Stimulated activated CD4-positive, alpha-beta T cell treated with anti-CD3 and anti-CD28 coated beads, Interleukin-1b, Interleukin-23, amount 100 ng/mL, for 4 hours (primary cell): ENCODE data around the gene DIPK1B.

ENCODE experiments used
- DNase-seq, 2 donors: peaks; one replicate each; pipeline ENCODE4 v3.0.0-alpha.2; 2020; ENCODE audit warnings: low read depth in 2 of 2

DIPK1B gene

DNA sequence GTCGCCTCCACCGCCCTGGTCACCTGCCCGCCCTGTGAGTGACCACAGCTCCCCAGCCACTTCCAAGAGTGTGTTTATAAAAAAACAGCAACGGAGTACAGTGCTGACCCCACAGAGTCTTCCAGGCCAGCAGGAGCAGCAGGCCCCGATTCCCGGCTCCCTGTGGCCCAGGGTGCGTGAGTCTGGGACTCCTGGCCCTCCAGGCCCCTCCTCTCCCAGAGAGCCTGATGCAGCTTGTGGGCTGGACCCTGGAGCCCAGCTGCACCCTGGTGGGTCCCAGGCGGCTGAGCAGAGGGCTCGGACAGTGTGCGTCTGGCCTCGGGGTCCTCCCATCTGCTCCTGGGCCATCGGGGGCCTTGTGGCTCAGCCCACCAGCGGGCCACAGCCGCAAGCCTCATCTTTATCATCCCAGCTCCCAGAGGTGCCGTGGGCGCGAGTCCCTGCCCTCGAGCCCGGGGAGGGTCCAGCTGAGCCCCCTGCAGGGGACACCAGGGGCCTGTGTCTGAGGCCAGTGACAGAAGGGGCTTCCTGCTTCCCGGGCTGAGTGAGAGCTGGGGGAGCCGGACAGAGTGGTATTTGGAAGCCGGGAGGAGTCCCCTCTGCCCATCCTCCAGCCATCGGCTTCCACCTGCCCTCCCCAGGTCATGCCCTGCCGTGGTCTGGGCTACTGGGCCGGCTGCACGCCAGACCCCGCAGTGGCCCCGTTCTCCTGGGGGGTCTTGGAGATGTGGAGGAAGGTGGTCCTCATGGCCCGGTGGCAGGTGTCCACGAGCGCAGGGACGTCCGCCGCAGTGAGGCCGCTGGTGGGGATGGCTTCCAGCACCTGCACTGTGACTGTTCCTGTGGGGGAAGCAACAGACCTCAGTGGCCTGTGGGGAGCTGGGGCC lies 39.0 kb upstream of the DIPK1B start:
- DNase-seq: no peak

DNA sequence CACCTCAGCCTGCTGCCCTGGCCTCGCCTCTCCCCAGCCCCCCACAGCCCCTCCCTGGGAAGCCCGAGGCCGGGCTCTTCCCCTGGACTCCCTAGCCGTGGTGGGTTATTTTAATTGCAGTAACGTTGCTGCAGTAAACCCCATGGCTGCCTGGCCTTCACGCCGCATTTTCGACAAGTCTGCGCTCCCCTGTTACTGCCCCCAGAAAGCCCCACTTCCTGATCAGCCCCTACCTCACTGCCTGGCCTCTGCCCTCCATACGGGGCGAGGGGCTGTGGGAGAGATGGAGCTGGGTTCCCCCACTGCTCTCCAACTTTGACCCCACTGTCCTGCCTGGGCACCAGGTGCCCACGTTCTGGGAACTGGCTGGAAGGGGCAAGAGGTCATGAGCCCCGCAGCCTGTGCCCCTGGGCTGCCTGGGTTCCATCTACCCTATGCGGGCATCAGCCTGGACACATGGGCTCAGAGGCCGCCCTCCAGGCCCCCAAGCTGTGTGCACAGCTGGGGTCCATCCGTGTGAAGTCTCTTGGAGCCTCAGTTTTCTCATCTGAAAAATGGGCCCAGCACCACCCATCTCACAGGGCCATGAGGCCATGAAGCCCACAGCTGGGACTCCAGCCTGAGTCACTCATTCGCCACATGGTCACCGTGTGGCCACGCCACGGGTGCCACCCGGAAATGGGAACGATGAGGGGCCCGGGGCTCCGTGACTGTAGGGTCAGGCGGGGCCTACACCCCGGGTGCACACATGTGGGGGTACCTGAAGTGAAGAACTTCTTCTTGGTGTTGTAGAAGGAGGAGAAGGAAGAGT lies 38.2 kb upstream of the DIPK1B start:
- no peak for DNase-seq

DNA sequence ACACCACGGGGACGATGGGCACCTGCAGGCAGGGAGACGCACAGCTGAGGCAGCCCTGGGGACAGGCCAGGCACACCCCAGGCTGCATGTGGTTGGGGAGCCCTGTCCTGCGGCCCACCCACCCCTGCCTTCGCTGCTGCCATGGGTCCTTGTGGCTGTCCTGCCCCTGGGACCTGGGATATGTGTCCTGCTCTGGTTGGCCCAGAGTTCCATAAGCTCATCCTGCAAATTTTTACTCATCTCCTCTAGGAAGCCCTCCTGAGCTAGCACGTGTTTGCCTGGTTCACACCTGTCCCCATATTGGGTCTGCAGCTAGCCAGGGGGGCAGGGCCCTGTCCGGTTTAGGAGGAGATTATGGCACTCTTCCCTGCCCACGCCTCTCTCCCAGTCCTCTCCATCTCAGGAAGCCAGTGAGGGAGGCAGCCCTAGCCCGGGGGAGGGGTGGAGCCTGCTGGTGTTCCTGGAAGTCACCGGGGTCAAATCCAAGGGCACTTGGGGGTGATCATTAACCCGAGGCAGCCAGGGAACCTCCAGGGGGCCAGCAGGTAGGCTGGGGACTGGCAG lies 37.5 kb upstream of the DIPK1B start:
- DNase-seq: no peak

DNA sequence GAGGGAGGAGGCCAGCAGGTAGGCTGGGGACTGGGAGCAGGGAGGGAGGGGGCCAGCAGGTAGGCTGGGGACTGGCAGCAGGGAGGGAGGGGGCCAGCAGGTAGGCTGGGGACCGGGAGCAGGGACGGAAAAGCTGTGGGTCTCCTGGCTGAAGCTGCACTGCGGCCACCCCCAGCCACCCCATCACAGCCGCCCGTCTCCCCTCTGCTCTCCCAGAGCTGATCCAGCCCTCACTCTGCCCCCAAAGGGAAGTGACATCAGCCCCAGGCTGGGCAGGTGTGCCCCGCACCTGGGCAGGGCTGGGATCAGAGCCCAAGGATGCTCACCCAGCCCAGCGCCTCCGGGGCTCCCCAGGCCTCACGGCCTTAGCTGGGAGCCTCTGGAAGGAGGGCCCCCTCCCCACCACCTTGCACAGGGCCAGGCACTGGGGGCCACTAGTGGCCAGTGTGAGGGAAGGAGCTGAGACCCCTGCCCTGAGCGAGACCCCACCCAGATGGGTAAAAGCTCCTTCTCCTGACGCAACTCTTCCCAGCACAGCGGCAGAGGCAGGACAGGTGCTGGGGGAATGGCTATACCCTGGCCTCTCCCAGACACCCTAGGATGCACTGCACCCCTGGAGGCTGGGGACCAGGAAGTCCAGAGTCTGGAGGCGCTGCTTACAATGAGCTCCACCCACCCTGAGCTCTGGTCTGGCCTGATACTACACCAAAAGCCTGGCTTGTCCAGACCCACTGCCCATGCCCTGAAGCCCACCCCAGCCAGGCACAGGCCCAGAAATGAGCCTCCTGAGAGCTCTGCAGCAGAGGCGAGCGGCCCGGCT lies 36.7 kb upstream of the DIPK1B start:
- DNase-seq: no peak

DNA sequence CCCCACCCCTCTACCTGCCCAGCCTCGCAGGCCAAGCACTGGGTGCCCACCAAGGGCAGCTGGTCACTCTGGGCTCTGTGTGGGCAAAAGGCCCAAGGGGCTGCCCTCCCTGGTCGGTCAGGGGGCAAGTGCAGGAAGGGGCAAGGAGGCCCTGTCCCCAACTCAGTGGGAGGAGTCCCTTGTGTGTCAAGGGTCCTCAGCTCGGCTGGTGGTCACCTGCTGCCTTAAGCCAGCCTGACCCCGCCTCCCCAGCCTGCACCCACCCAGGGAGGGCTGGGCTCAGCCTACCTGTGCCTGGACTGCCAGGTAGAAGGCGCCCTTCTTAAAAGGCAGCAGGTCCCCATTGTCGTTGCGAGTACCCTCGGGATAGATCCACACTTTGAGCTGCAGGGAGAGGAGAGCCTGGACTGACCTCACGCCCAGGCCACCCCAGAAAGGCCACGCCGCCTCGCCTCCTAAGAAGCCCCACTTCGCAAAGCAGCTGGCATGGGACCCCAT lies 36.0 kb upstream of the DIPK1B start:
- DNase-seq: no peak

DNA sequence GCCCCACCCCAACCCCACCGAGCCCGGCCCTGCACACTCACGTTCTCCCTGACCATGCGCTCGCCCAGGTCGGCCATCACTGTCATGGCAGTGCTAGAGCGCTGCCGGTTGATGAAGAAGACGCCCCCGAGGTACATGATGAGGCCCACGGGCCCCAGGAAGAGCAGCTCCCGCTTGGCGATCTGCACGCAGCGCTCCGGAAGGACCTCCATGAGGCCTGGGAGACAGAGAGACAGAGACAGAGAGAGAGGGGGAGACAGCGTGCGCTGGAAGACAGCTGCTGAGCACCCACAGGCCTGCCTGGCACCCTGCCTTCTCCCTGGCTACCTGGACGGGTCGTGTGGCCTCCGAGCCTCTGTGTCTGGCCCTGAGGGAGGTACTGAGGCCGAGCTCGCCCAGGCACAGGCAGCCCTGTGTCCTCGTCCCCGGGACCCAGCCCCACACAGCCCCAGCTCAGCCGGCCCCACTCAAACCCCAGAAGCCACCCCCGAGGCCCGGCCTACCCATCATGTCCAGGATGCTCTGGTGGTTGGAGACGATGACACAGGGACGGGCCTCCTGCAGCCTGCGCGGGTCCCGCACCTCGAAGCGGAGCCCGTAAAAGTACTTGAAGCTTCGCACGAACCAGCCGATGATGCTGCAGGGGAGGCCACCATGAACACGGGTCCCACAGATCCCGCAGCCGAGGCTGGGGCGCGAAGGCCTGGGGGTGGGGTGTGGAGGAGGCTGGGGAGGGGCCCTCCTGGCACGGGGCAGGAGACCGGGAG lies 35.3 kb upstream of the DIPK1B start:
- no peak for DNase-seq

DNA sequence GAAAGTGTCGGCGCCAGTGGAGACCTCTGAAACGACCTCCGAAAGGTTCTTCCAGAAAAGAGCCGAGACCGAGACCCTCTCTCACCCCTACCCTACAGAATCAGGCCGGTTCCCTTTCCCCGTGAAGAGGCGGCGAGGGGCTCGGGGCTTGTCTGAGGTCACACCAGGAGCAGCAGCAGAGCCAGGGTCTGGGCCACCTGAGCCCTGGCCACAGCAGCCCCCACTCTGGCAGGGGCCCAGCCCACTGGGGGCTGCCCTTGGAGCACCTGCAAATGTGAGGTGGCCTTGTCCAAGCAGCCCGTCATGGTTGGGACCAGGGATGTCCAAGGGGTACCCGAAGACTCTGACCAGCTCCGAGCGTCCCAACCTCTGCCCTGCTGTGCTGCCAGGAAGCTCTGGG lies 34.3 kb upstream of the DIPK1B start:
- no peak for DNase-seq

DNA sequence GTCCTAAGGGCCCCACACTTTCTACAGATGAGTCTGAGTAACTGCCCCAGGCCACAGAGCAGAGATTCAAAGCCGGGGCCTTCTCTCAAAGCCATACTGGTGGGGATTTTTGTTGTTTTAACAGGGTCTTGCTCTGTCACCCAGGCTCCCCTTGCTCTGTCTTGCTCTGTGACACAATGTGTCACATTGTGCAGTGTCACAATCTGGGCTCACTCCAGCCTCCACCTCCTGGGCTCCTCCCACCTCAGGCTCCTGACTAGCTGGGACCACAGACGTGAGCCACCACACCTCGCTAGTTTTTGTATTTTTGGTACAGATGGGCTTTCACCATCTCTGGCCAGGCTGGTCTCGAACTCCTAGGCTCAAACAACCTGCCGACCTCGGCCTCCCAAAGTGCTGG lies 33.7 kb upstream of the DIPK1B start:
- DNase-seq: no peak

DNA sequence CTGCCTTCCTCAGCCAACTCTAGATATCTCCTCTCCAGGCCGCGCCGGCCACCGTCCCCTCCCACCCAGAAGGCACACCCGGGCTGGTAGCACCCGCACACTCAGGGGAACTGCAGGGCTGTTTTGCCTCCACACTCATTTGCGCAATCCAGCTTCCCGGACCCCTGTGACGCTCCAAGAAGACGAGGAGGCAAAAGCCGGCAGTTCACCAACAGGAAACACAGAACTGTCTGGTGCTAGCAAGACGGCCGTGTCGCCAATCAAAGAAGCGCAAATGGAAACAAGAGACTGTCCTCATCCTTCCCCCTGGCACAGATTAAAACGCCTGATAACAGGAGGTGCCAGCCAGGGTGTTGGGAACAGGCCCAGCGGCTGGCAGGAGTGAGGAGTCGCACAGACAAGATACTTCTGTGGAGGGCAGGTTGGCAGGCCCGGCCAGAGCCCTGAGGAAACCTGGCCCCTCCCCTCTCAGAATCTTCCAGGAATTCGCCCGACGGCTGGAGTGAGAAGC lies 32.9 kb upstream of the DIPK1B start:
- no peak for DNase-seq

DNA sequence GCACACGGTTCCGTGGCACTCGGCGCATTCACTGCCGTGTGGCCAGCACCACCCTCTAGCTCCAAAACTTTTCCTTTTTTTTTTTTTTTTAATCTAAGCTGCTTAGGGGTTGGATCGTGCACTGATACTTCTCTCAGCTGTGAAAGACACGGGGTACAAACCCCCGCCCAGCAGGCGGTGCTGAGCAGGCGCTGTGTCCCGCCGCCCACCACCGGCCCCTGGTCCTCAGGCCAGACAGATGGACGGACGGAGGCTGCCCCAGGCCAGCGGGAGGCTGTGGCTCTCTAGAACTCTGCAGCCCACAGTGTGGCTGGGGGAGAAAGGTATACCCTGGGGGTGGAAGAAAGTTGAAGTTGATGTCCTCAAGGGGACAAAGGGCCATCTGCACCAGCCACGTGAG lies 31.3 kb upstream of the DIPK1B start:
- no peak for DNase-seq

DNA sequence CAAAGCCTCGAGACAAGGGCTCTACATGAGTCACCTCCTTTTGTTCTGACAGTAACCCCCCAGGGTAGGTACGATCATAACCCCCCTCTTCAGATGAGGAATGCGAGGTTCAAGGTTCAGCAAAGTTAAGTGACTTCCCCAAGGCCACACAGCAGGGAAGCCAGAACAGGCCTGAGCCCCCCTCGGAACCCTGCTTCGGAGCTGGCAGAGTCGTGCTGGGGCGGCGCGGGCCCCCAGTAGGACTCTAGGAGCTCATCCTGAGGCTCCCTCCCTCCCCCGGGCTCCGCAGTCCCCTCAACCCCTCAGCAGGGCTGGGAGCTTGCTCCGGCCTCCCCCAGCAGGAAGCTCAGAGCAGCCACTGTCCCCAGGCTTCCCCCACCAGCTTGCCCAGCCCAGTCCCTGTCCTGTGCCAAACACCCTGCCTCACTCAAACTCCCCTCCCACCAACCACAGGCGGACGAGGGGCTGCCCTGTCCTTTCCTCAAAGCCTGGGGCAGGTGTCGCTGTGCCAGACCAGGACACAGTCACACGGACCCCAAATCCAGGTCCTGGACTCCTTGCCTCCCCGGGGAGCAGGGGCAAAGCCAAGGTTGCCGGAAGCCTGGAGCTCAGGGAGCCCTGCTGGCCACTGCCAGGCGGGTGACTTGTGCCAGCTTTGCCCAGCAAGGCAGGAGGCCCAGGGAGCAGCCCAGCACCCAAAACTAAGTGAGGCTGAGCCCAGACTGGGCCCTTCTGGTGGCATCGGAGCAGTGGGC lies 30.2 kb upstream of the DIPK1B start:
- no peak for DNase-seq

DNA sequence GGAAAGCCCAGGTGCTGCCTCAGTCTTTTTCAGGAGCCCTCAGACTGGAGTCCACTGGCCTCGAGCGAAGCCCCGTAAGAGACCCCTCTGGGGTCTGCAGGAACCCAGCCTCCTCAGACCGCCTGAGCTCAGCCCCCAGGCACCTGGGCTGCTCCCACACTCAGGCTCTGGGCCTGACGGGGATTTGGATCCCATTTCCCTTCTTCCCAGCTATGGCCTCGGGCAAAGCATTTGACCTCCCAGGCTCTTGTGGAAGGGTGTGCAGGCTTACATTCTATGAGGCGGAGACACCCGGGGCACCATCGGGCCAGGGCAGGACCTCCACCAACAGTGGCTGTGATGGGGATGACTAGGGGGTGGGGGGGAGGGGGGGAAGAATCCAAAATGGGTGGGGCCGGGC lies 29.7 kb upstream of the DIPK1B start:
- no peak for DNase-seq

DNA sequence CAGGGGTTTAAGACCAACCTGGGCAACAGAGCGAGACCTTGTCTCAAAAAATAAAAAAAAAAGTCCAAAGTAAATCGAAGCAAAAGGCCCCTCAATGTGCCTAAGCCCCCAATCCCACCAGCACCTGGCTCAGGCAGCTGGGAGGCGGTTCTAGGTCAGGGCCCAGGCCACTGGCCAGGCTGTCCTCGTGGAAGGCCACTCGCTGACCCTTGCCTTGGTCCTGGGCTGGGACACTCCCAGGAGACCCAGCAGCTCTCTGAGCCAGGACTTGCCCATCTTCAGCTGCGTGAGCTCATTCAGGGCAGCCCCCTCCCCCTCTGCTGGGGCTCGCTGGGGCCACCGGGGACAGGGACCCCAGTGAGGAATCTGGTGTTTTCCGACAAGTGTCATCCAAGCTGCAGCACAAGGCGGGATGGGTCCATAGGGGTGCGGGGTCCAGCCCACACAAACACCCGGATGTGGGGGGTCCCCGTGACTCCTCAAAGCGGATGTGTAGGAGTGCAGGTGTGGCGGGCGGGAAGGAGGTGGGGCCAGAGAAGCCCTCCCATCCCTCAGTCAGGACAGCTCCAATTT lies 29.1 kb upstream of the DIPK1B start:
- no peak for DNase-seq

DNA sequence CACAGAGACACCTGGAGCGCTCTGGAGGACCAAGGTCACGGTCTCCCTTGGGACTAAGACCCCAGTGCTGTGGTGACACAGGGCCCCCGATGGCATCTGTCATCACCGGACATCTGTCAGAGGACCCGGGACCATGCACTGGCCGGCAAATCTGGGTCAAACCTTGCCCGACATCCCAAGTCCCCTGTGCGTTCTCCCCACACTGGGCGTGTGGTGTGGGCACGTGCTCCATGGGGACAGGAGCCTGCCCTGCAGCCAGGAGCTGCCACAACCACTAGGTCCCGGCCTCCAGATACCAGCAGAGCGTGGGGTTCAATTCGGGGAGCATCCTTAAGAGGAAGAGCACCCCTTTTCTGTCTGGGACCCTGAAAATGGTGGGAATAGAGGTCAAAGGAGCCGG lies 28.6 kb upstream of the DIPK1B start:
- DNase-seq: no peak

DNA sequence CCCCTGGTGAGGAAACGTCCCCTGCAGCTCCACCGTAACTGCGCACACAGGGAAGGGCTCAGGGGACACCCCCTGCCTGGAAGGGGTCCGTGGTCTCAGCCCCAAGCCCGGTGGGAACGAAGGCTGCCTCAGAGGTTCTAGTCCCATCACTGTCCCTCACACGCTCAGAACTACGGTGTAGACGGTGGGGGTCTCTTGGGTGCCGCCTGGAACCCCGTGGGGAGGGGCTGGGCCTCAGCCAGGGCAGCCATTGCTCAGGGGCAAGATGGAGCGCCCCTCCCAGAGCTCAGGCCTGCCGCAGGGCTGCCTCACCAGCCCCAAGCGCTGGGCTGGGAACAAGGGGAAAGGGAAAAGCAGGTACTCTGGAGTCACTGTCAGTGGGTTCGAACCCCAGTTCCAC lies 28.0 kb upstream of the DIPK1B start:
- DNase-seq: no peak

DNA sequence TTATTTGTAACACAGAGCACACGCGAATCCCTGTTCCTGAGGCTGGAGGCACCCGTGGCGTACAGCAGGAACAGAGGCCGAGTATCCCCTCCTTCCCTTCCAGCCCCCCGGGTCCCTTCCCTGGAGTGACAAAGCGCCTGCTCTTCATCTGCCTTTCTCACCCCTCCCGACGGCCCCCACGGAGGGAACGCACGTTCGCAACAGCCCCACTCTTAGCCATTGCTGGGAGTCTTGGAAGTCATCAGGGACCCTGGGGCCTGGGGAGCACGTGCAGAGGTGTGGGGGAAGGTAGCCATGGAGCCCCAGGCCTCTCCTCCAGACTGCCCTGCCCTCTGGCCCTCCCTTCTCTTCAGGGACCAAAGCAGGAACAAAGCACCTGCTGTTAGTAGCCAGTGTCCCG lies 27.6 kb upstream of the DIPK1B start:
- DNase-seq: no peak

DNA sequence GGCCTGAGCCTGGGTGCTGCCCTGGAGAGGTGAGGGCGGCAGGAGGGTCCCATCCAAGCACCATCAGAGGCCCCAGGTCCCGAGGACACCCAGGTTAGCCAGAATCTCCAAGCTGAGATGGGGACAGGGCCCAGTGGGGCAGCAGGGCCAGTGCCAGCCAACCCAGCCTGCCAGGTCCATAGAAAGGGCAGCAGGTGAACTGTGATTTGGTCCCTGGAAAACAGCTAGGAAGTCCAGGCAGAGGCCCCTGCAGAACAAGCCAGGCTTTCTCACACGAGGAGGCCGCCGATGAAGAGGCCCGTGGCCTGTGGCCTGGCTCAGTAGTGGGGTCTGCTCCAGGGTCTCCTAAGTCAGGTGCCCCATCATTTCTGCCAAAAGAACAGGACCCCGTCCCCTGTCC lies 27.2 kb upstream of the DIPK1B start:
- DNase-seq: no peak

DNA sequence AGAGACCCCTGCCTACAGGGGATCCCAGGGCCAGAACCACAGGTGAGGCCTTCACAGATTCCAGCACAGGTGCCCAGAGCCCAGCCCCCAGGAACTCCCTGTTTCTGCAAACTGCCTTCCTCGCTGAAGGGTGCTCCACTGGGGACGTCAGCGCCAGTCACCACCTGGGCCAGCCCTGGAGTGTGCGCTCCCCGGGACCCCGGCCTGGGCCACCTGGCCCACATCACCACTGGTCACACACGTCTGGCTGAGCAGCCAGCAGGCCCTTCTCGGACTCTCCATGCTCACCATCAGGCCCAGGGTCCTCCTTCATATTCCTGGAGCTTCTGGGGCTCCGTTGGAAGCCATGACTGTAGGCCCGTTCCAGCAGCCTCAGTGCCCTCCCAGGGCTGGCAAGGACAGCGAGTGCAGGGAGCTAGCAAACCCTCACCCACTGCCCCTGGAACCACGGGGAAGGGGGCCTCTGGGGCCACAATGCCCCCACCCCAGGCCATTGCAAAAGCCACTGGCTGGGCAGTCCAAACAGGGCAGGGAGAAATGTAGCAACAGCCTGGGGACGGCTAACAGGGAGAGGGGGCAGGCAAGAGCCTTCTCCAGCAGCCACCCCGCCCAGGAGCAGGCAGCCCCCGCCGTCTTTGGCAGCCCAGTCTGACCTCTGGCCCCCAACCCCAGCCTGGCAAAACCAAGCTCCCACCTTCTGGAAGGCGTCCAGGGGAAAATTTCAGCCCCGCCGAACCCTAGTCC lies 26.4 kb upstream of the DIPK1B start:
- DNase-seq: no peak

DNA sequence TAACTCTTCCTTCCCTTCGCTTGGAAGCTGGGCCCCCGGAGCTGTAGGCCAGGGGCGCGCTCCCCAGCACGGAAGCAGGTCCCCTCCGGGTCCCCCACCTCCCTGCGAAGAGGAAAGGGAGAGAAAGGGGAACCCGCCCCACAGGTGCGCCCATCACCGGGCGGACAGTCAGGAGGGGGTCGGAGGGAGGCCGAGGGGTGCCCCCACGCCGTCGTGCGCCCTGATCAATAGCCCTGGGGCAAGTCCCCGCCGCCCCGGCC lies 25.9 kb upstream of the DIPK1B start:
- DNase-seq: no peak
